ACC112 (cell line): Measurements from ENCODE around the gene MTOR.

ENCODE experiments used
- H2AFZ ChIP-seq: fragments of 200-600 bp; sonication (generic); one replicate; pipeline ENCODE4 v1.6.0; 2017; ENCODE audit warnings: antibody characterized with exemption, low read length; ENCODE audit not compliant: unreplicated experiment
- H3K27ac ChIP-seq: fragments of 200-600 bp; sonication (generic); 2 replicates; pipeline ENCODE4 v1.5.1; 2014; ENCODE audit warnings: low read depth, mild to moderate bottlenecking, antibody characterized with exemption, low read length, moderate library complexity
- H3K27me3 ChIP-seq: fragments of 200-600 bp; sonication (generic); 2 replicates; pipeline ENCODE4 v1.6.1; 2014; ENCODE audit warnings: mild to moderate bottlenecking, antibody characterized with exemption, low read length, moderate library complexity, mixed read lengths; ENCODE audit not compliant: insufficient read depth
- H3K36me3 ChIP-seq: fragments of 200-600 bp; sonication (generic); 2 replicates; pipeline ENCODE4 v1.6.1; 2016; ENCODE audit warnings: mild to moderate bottlenecking, antibody characterized with exemption, low read length, moderate library complexity, mixed read lengths; ENCODE audit not compliant: insufficient read depth
- H3K4me1 ChIP-seq: fragments of 200-600 bp; sonication (generic); one replicate; pipeline ENCODE4 v1.6.1; 2016; ENCODE audit warnings: low read length, mixed read lengths; ENCODE audit not compliant: insufficient read depth, unreplicated experiment, control insufficient read depth
- H3K4me3 ChIP-seq: fragments of 200-600 bp; sonication (generic); 2 replicates; pipeline ENCODE4 v1.5.1; 2014; ENCODE audit warnings: mild to moderate bottlenecking, low read depth, low read length
- H3K79me2 ChIP-seq: fragments of 200-600 bp; sonication (generic); one replicate; pipeline ENCODE4 v1.6.0; 2016; ENCODE audit warnings: low read length; ENCODE audit not compliant: control insufficient read depth, unreplicated experiment, insufficient read depth

The MTOR gene

GRCh38 chr1:11253226-11253625 lies 9.1 kb downstream of the MTOR start:
- Histone ChIP-seq H3K36me3 (peaks cover 18% of the 10 kb centered on the region), H3K27me3 (no peaks in the 10 kb centered on the region), H3K4me3 (no peak overlapping the region), H3K4me1 (no peaks in the 10 kb centered on the region), H3K79me2 (no peaks in the 10 kb centered on the region), H3K27ac (no peak overlapping the region), H2AFZ (no peak overlapping the region)

- Histone ChIP-seq H3K27me3 (no peaks in the 10 kb centered on the region), H3K27ac (no peak overlapping the region), H3K79me2 (no peaks in the 10 kb centered on the region), H3K4me1 (no peaks in the 10 kb centered on the region), H2AFZ (no peak overlapping the region), H3K36me3 (peaks cover 15% of the 10 kb centered on the region; the same call in 1 of the 2 replicates), H3K4me3 (no peak overlapping the region)
Measured at GRCh38 chr1:11252538-11252937, 9.8 kb downstream of the MTOR start.

DNA sequence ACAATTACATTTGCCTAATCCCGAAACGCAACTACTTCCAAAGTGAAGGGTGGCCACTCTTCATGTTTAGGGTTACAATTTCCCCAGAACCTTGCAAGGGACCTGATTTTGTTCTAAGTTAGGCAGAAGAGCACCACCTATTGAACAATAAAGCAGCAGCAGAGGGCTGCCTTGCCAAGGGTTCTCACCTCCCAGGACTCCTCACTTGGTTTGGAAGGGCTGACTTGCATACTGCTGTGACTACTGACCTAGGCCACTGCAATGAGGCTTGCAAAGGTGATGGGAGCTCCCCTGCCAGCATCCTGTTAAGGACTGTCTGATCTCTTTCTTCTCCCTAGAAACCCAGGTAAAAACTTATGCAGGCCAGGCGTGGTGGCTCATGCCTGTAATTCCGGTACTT lies 14.2 kb downstream of the MTOR start:
- Histone ChIP-seq H3K4me1 (no peaks in the 10 kb centered on the region), H3K79me2 (no peaks in the 10 kb centered on the region), H2AFZ (no peak overlapping the region), H3K4me3 (no peak overlapping the region), H3K27ac (no peak overlapping the region), H3K36me3 (peaks cover 24% of the 10 kb centered on the region; the same call in 1 of the 2 replicates), H3K27me3 (no peaks in the 10 kb centered on the region)

DNA sequence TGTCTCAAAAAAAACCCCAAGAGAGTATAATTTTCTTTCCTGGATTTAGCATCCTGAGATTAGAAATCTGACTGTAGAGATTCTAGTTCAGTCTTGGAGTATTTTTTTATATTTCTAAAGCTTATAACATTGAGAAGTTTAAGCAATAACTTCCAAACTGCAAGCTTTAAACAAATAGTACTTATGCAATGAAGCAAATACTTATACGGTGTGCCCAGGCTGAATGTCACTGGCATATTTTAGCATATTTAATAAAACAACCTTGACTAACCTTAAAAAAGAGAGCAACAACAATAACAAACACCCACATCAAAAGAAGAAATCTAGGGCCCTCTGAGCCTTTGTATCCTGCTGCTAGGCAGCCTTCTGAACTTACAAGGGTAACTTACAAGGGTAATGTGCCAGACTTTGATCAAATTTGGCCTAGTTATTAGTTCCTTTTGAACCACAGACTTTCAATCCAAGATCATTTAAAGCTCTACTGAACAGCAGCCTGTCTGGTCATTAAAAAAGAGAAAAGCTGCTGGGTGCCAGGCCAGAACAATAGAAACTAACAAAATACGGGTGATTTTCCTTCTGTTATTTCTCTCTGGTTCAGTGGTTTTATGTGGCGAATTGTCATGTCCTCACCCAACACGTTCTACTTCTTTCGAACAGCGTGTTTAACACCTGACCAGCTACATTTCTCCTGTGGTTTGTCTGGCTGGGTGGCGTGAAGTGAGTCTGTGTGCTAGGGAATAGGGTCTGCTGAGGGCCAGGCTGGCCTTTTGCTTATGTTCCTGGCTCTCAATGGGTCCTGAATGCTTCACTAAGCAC lies 16.2 kb downstream of the MTOR start:
- Histone ChIP-seq H3K79me2 (no peaks in the 10 kb centered on the region), H3K4me3 (no peak overlapping the region), H3K27ac (no peak overlapping the region), H2AFZ (no peak overlapping the region), H3K36me3 (peaks cover 25% of the 10 kb centered on the region; the same call in 1 of the 2 replicates), H3K4me1 (no peaks in the 10 kb centered on the region), H3K27me3 (no peaks in the 10 kb centered on the region)

GRCh38 chr1:11245248-11245647 lies 17.1 kb downstream of the MTOR start:
- no peak overlapping the region for H2AFZ ChIP-seq
- no peak overlapping the region for H3K4me3 ChIP-seq
- H3K36me3 ChIP-seq = peaks cover 29% of the 10 kb centered on the region
- no peaks in the 10 kb centered on the region for H3K4me1 ChIP-seq
- no peak overlapping the region for H3K27ac ChIP-seq
- H3K79me2 ChIP-seq = no peaks in the 10 kb centered on the region
- no peaks in the 10 kb centered on the region for H3K27me3 ChIP-seq

GRCh38 chr1:11238311-11238710 lies 24.0 kb downstream of the MTOR start:
- Histone ChIP-seq H3K79me2 (no peaks in the 10 kb centered on the region), H3K4me1 (peaks cover 5% of the 10 kb centered on the region), H3K27ac (no peak overlapping the region), H2AFZ (no peak overlapping the region), H3K36me3 (peaks cover 33% of the 10 kb centered on the region), H3K27me3 (no peaks in the 10 kb centered on the region), H3K4me3 (no peak overlapping the region)

DNA sequence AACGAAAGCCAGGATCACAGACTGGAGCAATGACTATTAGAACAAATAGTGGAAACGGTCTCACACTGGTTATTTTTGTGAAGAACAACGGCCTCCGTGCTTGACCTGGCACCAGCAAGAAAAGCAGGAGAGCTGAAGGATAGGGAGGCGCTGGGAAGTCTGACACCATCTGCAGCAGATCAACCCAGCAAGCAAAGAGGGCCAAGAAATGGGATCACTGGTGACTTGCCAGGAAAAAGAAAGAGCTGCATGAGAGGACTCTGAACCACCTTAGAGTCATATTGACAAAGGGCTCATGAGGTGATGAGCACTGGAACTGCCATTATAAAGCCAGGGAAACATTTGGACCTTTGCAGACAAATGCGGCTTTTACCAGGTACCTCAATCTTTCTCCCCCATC lies 25.0 kb downstream of the MTOR start:
- peaks cover 34% of the 10 kb centered on the region for H3K36me3 ChIP-seq
- no peaks in the 10 kb centered on the region for H3K27me3 ChIP-seq
- H3K79me2 ChIP-seq = no peaks in the 10 kb centered on the region
- no peak overlapping the region for H3K4me3 ChIP-seq
- no peak overlapping the region for H3K27ac ChIP-seq
- peaks cover 5% of the 10 kb centered on the region for H3K4me1 ChIP-seq
- H2AFZ ChIP-seq = no peak overlapping the region

- Histone ChIP-seq H3K4me3 (no peak overlapping the region), H3K36me3 (peaks cover 31% of the 10 kb centered on the region), H3K27ac (no peak overlapping the region), H3K27me3 (no peaks in the 10 kb centered on the region), H2AFZ (no peak overlapping the region), H3K79me2 (no peaks in the 10 kb centered on the region), H3K4me1 (peaks cover 5% of the 10 kb centered on the region)
Measured at GRCh38 chr1:11233208-11233607, 29.1 kb downstream of the MTOR start.

DNA sequence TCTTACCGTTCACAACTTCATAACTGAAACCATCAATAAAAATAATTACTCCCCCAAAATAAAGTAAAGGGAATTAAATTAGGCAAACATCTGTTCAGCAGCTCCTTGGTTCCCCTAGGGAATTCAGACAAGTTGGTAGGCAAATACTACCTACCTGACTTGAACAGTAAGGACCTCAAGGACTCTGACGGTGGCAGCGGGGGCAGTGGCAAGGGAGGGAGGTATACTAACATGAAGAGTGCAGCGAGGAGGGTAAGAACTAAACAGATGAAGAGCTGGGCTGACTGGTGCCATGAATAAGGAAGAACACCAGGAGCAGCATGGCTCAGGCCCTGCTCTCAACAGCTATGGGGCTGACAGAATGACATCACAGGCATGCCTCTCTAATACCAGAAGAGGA lies 33.1 kb downstream of the MTOR start:
- Histone ChIP-seq H2AFZ (no peak overlapping the region), H3K36me3 (peaks cover 31% of the 10 kb centered on the region), H3K27ac (no peak overlapping the region), H3K27me3 (no peaks in the 10 kb centered on the region), H3K4me3 (no peak overlapping the region), H3K4me1 (no peaks in the 10 kb centered on the region), H3K79me2 (no peaks in the 10 kb centered on the region)

DNA sequence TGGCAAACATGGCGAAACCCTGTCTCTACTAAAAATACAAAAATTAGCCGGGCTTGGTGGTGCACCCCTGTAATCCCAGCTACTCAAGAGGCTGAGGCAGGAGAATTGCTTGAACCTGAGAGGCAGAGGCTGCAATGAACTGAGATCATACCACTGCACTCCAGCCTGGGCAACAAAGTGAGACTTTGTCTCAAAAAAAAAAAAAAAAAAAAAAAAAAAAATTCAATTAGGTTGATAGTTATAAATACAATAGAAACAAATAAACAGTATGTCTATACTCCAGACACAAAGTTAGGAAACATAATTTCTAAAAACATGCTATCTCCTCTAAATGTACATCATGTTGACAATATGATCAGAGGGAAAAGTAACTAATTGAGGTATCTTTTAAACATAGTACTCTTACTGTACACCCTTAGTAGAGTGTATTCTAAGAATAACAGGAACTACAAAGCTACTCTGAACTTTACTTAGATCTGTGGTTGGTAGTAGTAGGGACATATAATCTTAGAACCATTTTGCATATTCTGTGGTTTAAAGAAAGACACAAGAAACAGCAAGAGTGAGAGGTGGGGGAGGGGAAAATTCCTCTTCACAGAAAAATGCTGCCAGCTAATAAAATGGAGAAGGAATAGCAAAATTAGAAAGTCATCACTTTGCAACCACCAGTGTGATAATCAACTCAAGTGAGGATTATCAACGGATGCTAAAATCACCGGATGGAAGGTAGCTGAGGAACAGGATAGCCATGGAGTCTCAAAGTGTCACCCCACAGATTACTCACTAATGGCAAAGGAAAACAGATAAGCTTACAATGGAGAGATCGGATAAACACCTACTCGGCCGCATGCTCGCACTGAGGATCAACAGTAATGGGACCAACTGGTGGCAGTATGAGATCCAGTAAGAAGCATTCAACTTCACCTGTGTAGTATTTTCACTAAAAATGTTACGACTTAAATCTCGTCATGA lies 35.0 kb downstream of the MTOR start:
- H3K79me2 ChIP-seq = no peaks in the 10 kb centered on the region
- no peak overlapping the region for H3K27ac ChIP-seq
- H2AFZ ChIP-seq = no peak overlapping the region
- peaks cover 24% of the 10 kb centered on the region for H3K36me3 ChIP-seq
- H3K27me3 ChIP-seq = no peaks in the 10 kb centered on the region
- H3K4me1 ChIP-seq = no peaks in the 10 kb centered on the region
- H3K4me3 ChIP-seq = no peak overlapping the region
